Loucy (cell line): ENCODE measurements around the gene IMP3.
"Not testable (repeated sequence)": the region's sequence is repeated elsewhere in the genome, so short reads cannot be mapped to it uniquely, and the experiment has no call there.

ENCODE experiments used
- H2AFZ ChIP-seq: fragments of 200-600 bp; sonication (generic); 2 replicates; pipeline ENCODE4 v1.6.0; 2016; ENCODE audit warnings: antibody characterized with exemption, mild to moderate bottlenecking, low read length, moderate library complexity
- H3F3A ChIP-seq: fragments of 200-600 bp; 2 replicates; pipeline ENCODE4 v1.6.0; 2016; ENCODE audit warnings: antibody characterized with exemption, low read depth, mild to moderate bottlenecking
- H3K27me3 ChIP-seq: fragments of 200-600 bp; sonication (generic); 2 replicates; pipeline ENCODE4 v1.6.1; 2014; ENCODE audit warnings: low read length, mild to moderate bottlenecking; ENCODE audit not compliant: insufficient read depth, poor library complexity, severe bottlenecking
- H3K36me3 ChIP-seq: fragments of 200-600 bp; sonication (generic); 2 replicates; pipeline ENCODE4 v1.6.1; 2016; ENCODE audit warnings: low read length; ENCODE audit not compliant: insufficient read depth
- H3K4me1 ChIP-seq: fragments of 200-600 bp; sonication (generic); 2 replicates; pipeline ENCODE4 v1.5.1; 2014; ENCODE audit warnings: low read length, mild to moderate bottlenecking; ENCODE audit not compliant: insufficient read depth, poor library complexity, severe bottlenecking
- H3K4me2 ChIP-seq: fragments of 200-600 bp; sonication (generic); 2 replicates; pipeline ENCODE4 v1.6.0; 2014; ENCODE audit warnings: antibody characterized with exemption, low read length, low read depth, mild to moderate bottlenecking; ENCODE audit not compliant: poor library complexity, severe bottlenecking
- H3K4me3 ChIP-seq: fragments of 200-600 bp; sonication (generic); 2 replicates; pipeline ENCODE4 v1.5.1; 2014; ENCODE audit warnings: low read length, mild to moderate bottlenecking, mixed read lengths; ENCODE audit not compliant: poor library complexity, severe bottlenecking
- H3K79me2 ChIP-seq: fragments of 200-600 bp; sonication (generic); 2 replicates; pipeline ENCODE4 v1.6.1; 2014; ENCODE audit warnings: low read length; ENCODE audit not compliant: insufficient read depth
- H3K9ac ChIP-seq: fragments of 200-600 bp; sonication (generic); 2 replicates; pipeline ENCODE4 v1.6.0; 2014; ENCODE audit warnings: mild to moderate bottlenecking, low read depth, low read length, moderate library complexity; ENCODE audit not compliant: poor library complexity, severe bottlenecking
- H3K9me2 ChIP-seq: fragments of 200-600 bp; sonication (generic); replicated peaks from 2 replicates; pipeline ENCODE4 v1.6.1; 2016; ENCODE audit warnings: low read depth, low read length, mixed read lengths
- H3K9me3 ChIP-seq: fragments of 200-600 bp; sonication (generic); 2 replicates; pipeline ENCODE4 v1.6.1; 2014; ENCODE audit warnings: mild to moderate bottlenecking, antibody characterized with exemption, low read length, low read depth; ENCODE audit not compliant: insufficient read depth
- H4K20me1 ChIP-seq: fragments of 200-600 bp; sonication (generic); 2 replicates; pipeline ENCODE4 v1.6.0; 2014; ENCODE audit warnings: antibody characterized with exemption, low read length, mild to moderate bottlenecking; ENCODE audit not compliant: insufficient read depth, poor library complexity, severe bottlenecking
- CTCF ChIP-seq: fragments of 200-600 bp; sonication (generic); conservative IDR thresholded peaks from 2 replicates; pipeline ENCODE4 v1.5.1; 2014; ENCODE audit warnings: mild to moderate bottlenecking, antibody characterized with exemption, low read length
- EZH2phosphoT487 ChIP-seq: fragments of 200-600 bp; IDR thresholded peaks from 2 replicates; pipeline ENCODE4 v1.6.1; 2018; ENCODE audit warnings: antibody characterized with exemption, mild to moderate bottlenecking, moderate library complexity, borderline replicate concordance

The IMP3 gene

GRCh38 chr15:75684648-75685047, 44.6 kb upstream of the IMP3 start:
- TF ChIP-seq EZH2phosphoT487 (no peak), CTCF (no peak)
- Histone ChIP-seq H4K20me1 (no peaks in the 10 kb centered on the region), H3K4me3 (no peak overlapping the region), H3K79me2 (no peaks in the 10 kb centered on the region), H3K9me3 (no peaks in the 10 kb centered on the region), H3K4me2 (no peak overlapping the region), H3K9ac (no peak overlapping the region), H2AFZ (no peak overlapping the region), H3K9me2 (no peaks in the 10 kb centered on the region), H3F3A (no peaks in the 10 kb centered on the region), H3K4me1 (no peaks in the 10 kb centered on the region), H3K27me3 (no peaks in the 10 kb centered on the region), H3K36me3 (no peaks in the 10 kb centered on the region)

- not testable (repeated sequence) for H3K27me3 ChIP-seq, H3K9ac ChIP-seq, H4K20me1 ChIP-seq, H3K9me3 ChIP-seq, H3K79me2 ChIP-seq, H3K36me3 ChIP-seq, H3K4me2 ChIP-seq, H3F3A ChIP-seq, H3K9me2 ChIP-seq, H3K4me3 ChIP-seq, H3K4me1 ChIP-seq
- peak overlapping the region; percentile 71; the same call in 1 of the 2 replicates for H2AFZ ChIP-seq
- TF ChIP-seq CTCF: peak; percentile 66
These were observed 43.8 kb upstream of the IMP3 start for GRCh38 chr15:75683646-75684312.

GRCh38 chr15:75682181-75683135, 42.4 kb upstream of the IMP3 start:
- TF ChIP-seq EZH2phosphoT487: no peak
- TF ChIP-seq CTCF: no peak
- no peak overlapping the region for H3K4me3 ChIP-seq
- no peaks in the 10 kb centered on the region for H3K9me3 ChIP-seq
- no peak overlapping the region for H3K4me2 ChIP-seq
- H3K27me3 ChIP-seq: no peaks in the 10 kb centered on the region
- H3K9ac ChIP-seq: no peak overlapping the region
- H3K4me1 ChIP-seq: no peaks in the 10 kb centered on the region
- H2AFZ ChIP-seq: no peak overlapping the region
- no peaks in the 10 kb centered on the region for H3F3A ChIP-seq
- H3K79me2 ChIP-seq: no peaks in the 10 kb centered on the region
- no peaks in the 10 kb centered on the region for H4K20me1 ChIP-seq
- no peaks in the 10 kb centered on the region for H3K36me3 ChIP-seq
- no peaks in the 10 kb centered on the region for H3K9me2 ChIP-seq
